Measurements from ENCODE around the gene APH1B.

- TF ChIP-seq CTCF (IDR thresholded peaks at IDR 0.05) (no peak), POLR2AphosphoS5 (IDR thresholded peaks at IDR 0.05; ENCODE audit: low read depth, low read length) (no peak), TCF7L2 (IDR thresholded peaks at IDR 0.05; ENCODE audit: low read depth, low read length) (no peak), REST (IDR thresholded peaks at IDR 0.05; ENCODE audit: insufficient read depth in 1 of 2, low read depth in 2 of 2, low read length in 1 of 2) (no peak)
Observed at GRCh38 chr15:63321462-63321861, 44.1 kb downstream of the APH1B start.

Measured in Panc1 (cell line).